ENCODE data around the gene MCF2L.

GRCh38 chr13:113016526-113017295 lies 47.7 kb downstream of the MCF2L start:
- TF ChIP-seq, protein P1, sequence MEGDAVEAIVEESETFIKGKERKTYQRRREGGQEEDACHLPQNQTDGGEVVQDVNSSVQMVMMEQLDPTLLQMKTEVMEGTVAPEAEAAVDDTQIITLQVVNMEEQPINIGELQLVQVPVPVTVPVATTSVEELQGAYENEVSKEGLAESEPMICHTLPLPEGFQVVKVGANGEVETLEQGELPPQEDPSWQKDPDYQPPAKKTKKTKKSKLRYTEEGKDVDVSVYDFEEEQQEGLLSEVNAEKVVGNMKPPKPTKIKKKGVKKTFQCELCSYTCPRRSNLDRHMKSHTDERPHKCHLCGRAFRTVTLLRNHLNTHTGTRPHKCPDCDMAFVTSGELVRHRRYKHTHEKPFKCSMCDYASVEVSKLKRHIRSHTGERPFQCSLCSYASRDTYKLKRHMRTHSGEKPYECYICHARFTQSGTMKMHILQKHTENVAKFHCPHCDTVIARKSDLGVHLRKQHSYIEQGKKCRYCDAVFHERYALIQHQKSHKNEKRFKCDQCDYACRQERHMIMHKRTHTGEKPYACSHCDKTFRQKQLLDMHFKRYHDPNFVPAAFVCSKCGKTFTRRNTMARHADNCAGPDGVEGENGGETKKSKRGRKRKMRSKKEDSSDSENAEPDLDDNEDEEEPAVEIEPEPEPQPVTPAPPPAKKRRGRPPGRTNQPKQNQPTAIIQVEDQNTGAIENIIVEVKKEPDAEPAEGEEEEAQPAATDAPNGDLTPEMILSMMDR (IDR thresholded peaks at IDR 0.05), result no peak
- TF ChIP-seq POLR2A (IDR thresholded peaks at IDR 0.05), result no peak
